Coronary artery (tissue), 2 donors: ENCODE data around the gene PIANP.
"Not testable (repeated sequence)": the region's sequence is repeated elsewhere in the genome, so short reads cannot be mapped to it uniquely, and the experiment has no call there.

Experiments
- DNase-seq: peaks from one replicate; pipeline ENCODE4 v3.0.0-alpha.2; 2017; ENCODE audit warnings: low spot score
- H3K27ac ChIP-seq, 2 donors: fragments of 200-600 bp; sonication (generic); one replicate each; pipeline ENCODE4 v1.5.1; 2016 to 2019
- H3K4me3 ChIP-seq: fragments of 200-600 bp; sonication (generic); 2 replicates; pipeline ENCODE4 v1.5.1; 2016; ENCODE audit warnings: mild to moderate bottlenecking, moderate library complexity
- TF ChIP-seq, protein P1 (sequence below): fragments of 200-600 bp; sonication (generic); IDR thresholded peaks from one replicate; pipeline ENCODE4 v1.5.1; 2019; ENCODE audit warnings: antibody characterized with exemption

PIANP gene, protein sequence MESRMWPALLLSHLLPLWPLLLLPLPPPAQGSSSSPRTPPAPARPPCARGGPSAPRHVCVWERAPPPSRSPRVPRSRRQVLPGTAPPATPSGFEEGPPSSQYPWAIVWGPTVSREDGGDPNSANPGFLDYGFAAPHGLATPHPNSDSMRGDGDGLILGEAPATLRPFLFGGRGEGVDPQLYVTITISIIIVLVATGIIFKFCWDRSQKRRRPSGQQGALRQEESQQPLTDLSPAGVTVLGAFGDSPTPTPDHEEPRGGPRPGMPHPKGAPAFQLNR

DNA sequence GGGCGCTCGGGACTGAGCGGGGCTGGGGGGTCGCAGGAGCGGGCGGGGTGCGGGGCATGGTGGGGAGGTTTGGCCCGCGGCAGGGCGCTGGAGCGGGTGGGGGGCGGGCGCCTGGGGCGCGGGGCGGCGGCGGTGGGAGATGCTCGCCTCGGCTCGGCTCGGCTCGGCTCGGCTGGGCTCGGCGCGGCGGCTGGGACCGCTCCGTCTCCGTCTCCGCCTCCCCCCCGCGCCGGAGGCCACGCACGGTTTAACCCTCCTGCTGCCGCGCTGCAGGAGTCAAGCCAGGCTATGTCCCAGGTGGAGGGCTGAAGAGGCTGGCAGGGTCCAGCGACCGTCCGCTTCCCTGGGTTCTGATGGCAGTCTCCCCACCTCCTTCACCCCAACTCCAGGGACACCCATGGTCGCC lies at the start of gene PIANP:
Gene PIANP, minus strand, starts transcription at position 170 of the 406 bp plus-strand sequence. CDS start 2,754 bp downstream, outside the sequence.
- TF ChIP-seq, protein P1, sequence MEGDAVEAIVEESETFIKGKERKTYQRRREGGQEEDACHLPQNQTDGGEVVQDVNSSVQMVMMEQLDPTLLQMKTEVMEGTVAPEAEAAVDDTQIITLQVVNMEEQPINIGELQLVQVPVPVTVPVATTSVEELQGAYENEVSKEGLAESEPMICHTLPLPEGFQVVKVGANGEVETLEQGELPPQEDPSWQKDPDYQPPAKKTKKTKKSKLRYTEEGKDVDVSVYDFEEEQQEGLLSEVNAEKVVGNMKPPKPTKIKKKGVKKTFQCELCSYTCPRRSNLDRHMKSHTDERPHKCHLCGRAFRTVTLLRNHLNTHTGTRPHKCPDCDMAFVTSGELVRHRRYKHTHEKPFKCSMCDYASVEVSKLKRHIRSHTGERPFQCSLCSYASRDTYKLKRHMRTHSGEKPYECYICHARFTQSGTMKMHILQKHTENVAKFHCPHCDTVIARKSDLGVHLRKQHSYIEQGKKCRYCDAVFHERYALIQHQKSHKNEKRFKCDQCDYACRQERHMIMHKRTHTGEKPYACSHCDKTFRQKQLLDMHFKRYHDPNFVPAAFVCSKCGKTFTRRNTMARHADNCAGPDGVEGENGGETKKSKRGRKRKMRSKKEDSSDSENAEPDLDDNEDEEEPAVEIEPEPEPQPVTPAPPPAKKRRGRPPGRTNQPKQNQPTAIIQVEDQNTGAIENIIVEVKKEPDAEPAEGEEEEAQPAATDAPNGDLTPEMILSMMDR, result no peak
- DNase-seq, result no peak
- H3K4me3 ChIP-seq, result peak within 1 kb of the TSS; percentile 76
- peak within 1 kb of the TSS in 1 of 2 donors; percentile 39 for H3K27ac ChIP-seq

DNA sequence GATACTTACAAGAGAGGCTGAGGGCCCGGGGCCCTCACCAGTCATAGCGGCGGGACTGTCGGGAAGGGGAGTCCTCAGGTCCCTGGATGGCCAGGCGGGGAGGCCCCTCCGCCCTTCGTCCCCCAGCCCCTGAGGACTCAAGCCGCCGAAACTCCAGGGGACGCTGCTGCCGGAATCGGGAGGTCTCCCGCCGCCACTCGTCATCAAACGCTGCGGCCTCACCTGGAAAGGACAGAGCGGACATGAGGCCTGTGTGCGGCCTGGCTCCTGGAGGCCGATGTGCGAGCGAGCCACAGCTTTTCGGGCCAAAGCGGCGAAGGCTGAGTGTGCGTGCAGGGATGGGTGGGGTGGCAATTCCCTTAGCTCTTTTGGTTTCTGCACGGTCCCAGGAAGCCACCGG lies 48.1 kb upstream of the PIANP start:
- no peak for DNase-seq
- Histone ChIP-seq H3K4me3 (no peak overlapping the region), H3K27ac (no peak overlapping the region)
- TF ChIP-seq, protein P1, result no peak

DNA sequence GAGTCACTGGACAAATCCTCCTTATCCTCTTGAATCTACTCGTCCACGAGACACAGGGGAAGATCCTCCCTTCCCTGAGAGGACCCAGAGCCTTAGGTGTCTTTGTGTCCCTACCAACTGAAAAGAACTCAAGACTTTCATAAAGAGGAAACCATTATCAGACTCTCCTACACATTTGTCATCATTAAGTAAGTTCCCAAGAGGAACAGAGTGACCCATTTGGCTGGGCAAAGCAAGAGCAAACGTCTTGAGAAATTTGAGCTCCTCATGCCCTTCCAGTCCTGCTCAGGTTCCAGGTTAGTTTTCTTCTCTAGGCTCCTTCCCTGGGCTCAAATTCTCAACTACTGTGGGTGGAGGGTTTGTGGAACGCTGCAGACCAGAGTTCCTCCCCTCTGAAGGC lies 46.6 kb upstream of the PIANP start:
- Histone ChIP-seq H3K4me3 (no peak overlapping the region), H3K27ac (no peak overlapping the region)
- TF ChIP-seq, protein P1, result no peak
- DNase-seq, result no peak

DNA sequence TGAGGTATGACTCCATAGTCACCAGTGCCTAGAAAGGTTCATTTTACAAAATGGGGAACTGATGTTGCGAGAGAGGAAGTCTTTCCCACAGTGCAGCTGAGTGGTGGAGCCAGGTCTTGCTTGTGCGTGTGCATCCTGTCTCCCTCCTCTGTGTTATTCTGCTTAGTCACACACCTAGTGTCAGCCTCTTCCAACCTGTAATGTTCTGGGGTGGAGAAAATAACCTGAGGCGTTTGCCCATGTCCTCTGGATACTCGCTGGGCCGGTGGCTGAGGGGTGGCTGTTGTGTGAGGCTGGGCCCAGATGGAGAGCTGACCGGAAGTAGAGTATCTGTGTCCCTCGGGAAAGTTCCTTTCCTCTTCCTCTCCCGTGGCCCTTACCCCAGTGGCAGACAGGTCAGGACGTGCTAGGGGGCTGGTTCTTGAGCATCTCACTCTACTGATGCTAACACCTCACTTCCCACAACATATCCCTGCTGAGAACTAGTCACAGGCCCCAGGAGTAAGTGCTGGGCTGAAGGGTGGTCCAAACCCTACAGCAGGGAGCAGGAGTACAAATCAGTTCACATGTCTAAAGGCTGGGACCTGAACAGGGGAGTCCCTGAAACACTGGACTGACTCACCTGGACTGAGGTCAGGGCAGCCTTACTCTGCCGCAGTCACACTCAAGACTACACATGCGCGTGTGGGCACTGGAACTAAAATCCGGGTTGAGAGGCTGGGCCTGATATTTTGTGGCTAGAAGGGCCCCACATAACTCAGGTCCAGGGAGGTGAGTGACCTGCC lies 45.3 kb upstream of the PIANP start:
- DNase-seq, result no peak
- Histone ChIP-seq H3K4me3 (no peak overlapping the region), H3K27ac (peak overlapping the region in 1 of 2 donors; percentile 57)

DNA sequence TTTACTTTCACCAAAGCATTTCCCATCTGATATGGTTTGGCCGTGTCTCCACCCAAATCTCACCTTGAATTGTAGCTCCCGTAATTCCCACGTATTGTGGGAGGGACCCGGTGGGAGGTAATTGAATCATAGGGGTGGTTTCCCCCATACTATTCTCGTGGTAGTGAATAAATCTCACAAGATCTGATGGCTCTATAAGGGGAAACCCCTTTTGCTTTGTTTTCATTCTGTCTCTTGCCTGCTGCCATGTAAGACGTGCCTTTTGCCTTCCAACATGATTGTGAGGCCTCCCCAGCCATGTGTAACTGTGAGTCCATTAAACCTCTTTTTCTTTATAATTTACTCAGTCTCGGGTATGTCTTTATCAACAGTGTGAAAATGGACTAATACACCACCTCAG lies 42.7 kb upstream of the PIANP start:
- not testable (repeated sequence) for H3K27ac ChIP-seq, DNase-seq, H3K4me3 ChIP-seq

More for the DNA sequence above, 45.3 kb upstream of the PIANP start:
- TF ChIP-seq, protein P1, result no peak

DNA sequence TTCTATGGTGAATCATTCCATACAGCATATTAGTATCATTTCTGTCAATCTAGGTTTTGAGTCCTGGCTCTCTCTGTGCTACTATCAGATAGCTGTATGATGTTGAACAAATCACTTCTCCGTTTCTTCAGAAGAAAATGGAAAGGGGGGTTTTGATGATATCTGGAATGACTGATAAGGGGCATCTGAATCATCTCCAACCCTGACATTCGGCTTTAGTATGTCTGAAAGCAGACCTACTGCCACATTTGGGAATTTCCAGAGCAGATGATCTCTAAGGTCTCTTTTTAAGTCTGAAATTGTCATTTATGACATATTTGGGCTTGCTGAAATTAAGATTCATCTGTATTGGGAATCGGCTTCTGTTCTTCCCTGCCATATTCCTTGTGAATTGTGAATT lies 42.2 kb upstream of the PIANP start:
- Histone ChIP-seq H3K4me3 (no peak overlapping the region), H3K27ac (no peak overlapping the region)
- no peak for DNase-seq
- TF ChIP-seq, protein P1, result no peak

DNA sequence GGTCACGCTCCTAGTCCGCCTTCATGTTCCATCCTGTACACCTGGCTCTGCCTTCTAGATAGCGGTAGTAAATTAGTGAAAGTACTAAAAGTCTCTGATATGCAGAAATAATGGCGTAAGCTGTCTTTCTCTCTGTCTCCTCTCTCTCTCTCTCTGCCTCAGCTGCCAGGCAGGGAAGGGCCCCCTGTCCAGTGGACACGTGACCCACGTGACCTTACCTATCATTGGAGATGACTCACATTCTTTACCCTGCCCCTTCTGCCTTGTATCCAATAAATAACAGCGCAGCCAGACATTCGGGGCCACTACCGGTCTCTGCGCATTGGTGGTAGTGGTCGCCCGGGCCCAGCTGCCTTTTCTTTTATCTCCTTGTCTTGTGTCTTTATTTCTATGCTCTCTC lies 41.5 kb upstream of the PIANP start:
- not testable (repeated sequence) for H3K4me3 ChIP-seq, H3K27ac ChIP-seq, DNase-seq

DNA sequence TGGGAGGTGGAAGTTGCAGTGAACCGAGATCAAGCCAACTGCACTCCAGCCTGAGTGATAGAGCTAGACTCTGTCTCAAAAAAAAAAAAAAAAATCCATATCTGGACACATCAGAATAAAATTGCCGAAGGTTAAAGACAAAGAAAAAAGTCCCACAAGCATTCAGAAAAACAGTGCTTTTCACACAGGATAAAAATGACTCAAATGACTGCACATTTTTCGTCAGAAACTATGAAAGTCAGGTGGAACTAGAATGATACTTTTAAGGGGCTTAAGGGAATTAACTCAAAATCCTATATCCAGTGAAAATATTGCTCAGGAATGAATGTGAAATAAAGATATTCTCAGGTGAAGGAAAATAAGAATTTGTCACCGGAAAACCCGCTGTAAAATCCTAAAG lies 36.1 kb upstream of the PIANP start:
- TF ChIP-seq, protein P1, result no peak
- no peak overlapping the region for H3K27ac ChIP-seq
- DNase-seq, result no peak
- no peak overlapping the region for H3K4me3 ChIP-seq
